NCI-H2081 (cell line): ENCODE measurements around the gene EPHB1.
"Not testable (repeated sequence)": the region's sequence is repeated elsewhere in the genome, so short reads cannot be mapped to it uniquely, and the experiment has no call there.

Experiments used
- DNase-seq, 2 experiments: peaks; one replicate each; lab custom pipeline; 2025; lab: John Stamatoyannopoulos, UW

EPHB1 gene

DNA sequence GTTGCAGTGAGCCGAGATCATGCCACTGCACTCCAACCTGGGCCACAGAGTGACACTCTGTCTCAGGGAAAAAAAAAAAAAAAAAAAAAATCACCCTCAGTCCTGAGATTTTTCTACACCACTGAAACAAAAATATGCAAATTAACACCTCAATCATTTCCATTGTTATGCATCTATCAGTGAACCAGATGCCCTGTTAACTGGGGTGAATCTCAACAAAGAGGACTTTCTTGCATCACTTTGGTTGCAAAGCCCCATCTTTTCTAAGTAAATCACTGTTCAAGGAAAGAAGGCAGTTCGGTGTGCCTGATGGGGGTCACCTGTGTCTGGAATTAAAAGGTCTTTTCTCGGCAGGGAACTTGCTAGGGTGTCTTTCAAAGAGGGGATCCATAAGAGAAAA, 421.6 kb downstream of the EPHB1 start:
- no peak for DNase-seq

DNA sequence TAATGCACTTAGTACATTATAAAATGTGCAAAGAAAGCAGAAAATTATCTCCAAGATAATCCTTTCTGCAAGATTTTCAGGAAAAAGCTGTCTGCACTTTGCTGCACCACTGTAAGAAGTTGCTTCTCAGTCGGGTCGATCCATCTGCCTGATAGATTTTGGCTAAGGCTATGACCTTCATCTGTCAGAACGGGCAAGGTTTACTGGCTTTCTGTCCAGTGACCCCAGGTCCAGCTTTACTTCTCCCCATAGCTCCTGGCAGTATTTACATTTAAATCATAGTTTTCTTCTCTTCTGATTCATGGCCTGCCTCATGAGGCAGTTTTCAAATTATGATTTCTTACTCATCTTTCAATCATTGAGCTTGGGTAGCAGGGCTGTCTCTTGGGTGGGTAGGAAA, 422.7 kb downstream of the EPHB1 start:
- no peak for DNase-seq

DNA sequence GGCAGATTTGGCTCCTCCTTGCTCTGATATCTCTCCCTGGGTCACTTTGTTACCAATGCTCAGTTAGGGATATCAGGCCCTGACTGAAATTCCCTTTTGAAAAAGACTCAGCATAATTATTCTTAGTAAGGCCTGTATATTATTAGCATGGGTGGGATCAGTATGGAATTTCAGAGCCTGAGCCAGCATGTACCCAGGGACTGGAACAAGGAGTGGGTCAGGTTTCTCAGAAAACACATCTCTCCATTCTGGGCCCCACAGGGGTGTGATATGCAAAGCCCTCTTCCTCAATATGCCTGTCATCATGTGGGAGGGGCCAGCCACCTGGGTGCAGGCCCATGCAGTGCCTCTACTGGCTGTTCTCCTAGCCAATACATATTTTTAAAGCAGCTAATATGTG, 423.2 kb downstream of the EPHB1 start:
- no peak for DNase-seq

DNA sequence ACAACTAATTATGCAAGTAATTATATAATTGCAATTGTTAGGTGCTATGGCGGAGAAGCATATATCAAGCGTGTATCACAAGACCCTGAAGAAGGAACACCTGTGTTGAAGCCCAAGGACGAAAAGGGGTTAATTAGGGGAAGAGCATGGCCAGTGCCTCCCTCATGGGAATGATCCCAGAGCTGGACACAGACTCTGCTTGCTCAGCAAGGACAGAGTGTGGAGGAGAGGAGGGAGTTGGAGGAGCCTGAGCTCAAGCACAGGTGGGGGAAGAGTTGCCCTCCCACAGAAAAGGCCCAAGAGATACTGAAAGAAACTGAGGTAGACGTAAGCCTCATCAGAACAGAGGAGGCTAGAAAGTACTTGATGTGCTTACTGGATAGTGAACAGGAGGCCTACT, 423.7 kb downstream of the EPHB1 start:
- DNase-seq, result no peak

DNA sequence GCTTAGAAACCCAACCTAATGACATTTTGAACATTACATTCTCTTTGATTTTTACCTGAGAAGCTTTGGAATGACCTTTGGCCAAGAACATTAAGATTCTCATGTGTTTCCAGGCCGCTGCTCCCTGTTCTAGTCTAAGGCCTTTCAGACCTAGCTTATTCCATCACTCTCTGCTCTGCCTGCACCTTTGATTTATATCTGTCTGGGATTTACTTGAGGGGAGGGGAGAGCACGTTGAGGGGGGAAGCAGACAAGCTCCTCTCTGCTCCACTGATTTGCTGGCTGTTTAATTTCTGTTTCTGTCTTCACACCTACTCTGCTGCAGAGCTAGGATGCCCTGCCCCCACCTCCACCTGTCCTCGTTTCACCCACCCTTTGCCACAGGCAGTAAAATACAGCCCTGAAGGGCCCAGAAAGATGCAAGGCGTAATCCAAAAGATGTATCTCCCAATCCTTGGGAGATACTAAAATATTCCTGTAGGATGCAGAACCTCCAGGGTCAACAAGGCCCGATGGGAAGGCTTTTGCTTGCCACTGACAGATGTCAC, 429.8 kb downstream of the EPHB1 start:
- DNase-seq, result no peak

DNA sequence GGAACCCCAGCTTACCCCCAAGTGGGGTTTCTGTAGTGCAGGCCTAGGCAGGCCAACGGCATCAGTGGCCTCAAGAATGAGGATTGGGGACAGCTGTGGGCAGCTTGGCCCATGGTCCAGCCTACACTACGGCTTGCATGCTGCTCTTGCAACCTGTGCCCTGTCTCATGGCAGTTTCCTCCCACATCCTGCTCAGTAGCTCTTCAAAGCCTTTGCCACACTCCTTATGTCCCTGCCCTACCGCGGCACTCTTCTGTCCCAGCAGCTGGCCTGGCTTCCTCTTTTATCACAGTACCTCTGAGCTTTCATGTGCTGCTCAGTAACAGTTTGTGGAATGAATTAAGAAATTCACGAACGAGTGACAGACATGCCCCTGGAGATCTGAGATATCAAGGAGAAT, 431.0 kb downstream of the EPHB1 start:
- no peak for DNase-seq

DNA sequence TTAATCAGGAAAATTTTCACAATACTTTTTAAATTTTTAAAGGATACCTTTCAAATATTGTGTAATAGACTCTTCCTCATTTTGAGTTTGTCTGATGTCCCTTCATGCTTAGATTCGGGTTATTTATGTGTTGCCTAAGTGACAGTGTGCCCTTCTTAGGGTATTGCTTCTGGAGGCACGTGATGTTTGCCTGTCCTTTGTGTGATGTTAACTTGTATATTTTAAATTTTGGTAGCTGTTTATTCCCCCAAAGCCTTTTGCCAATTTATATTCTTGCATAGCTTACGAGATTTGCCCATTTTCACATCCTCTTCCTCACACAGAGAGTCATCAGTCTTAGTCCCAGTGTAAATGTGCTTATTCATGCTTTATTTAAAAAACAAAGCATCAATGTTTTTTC, 433.1 kb downstream of the EPHB1 start:
- no peak for DNase-seq

DNA sequence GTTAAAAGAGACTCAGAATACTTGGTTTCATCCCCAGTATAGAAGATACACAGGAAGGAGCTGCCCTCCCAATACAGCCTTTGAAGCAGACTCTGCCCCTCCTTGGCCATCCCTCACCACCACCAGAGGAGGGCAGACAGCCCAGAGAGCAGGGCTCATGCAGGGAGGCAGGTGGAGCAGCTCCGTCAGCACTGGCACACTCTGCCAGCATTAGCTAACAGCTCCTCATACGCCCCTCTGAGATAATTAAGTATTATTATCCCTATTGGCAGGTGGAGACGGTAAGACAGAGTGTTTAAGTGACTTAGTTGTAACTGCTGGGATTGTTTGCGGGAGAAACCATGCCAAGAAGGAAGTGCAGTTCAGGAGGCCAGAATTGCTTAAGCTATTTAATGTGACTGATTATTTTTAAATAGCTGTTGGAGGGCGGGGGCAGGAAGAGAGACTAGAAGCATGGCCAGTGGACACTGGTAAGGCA, 434.0 kb downstream of the EPHB1 start:
- peak; percentile 99 to 100 for DNase-seq

DNA sequence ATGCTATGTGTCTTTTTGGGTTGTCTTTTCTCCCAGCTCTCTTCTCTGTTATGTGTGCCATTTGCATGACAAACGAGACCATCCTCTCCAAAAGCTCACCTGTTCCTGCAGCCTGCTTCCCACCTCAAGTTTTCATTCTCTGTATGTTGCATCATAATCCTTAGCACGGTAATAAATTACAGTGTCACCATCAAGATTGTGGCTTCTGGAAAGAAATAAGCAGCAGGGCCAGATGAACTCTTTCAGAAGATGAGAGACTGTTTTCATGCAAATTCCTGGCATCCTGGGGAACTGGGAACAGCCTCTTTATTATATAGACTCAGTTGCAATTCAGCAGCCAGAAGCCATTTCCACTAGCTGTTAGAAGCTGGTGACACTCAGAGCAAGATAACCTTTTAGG, 436.7 kb downstream of the EPHB1 start:
- DNase-seq, result peak in 1 of 2 experiments; percentile 64

DNA sequence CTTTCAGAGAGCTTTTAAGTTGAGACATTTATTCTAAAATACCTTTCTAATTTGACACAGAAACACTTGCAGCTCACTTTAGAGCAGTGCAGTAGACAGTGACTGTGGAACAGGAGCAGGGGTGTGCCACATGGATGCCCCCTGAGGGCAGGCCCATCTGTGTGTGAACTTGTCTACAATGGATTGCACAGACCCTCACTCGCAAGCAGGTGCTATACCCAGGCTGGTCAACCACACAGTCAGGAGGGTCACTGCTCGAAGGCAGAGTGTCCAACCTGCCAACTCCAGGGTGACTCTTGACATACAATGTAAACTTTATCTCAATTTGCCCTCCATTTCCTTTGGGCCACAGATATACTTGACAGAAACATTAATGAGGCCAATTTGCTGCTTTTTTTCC, 437.2 kb downstream of the EPHB1 start:
- DNase-seq, result no peak

DNA sequence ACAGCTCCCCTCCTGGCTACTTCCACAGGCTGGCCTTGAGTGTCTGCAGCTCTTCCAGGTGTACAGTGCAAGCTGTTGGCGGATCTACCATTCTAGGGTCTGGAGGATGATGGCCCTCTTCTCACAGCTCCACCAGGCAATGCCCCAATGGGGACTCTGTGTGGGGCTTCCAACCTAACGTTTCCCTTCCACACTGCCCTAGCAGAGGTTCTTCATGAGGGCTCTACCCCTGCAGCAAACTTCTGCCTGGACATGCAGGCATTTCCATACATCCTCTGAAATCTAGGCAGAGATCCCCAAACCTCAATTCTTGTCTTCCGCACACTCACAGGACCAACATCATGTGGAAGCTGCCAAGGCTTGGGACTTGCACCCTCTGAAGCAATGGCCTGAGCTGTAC, 438.4 kb downstream of the EPHB1 start:
- DNase-seq, result not testable (repeated sequence)

DNA sequence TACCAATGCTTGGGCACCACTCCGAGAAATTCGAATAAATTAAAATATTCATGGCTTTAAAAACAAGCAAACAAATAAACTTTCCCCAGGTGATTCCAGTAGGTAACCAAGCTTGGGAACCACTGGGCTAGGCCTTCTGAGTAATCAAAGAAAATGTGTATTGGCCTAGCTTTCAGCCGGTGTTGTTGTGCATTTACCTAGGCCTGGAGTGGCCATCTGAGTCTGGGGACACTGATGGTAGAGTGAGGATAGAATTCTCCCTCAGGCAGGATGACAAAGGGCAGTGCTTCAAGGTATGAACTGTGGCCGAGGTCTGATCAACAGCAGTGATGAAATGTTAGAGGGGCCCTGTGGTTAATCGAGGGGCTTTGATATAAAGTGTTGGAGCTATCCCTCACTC, 440.5 kb downstream of the EPHB1 start:
- DNase-seq, result no peak

DNA sequence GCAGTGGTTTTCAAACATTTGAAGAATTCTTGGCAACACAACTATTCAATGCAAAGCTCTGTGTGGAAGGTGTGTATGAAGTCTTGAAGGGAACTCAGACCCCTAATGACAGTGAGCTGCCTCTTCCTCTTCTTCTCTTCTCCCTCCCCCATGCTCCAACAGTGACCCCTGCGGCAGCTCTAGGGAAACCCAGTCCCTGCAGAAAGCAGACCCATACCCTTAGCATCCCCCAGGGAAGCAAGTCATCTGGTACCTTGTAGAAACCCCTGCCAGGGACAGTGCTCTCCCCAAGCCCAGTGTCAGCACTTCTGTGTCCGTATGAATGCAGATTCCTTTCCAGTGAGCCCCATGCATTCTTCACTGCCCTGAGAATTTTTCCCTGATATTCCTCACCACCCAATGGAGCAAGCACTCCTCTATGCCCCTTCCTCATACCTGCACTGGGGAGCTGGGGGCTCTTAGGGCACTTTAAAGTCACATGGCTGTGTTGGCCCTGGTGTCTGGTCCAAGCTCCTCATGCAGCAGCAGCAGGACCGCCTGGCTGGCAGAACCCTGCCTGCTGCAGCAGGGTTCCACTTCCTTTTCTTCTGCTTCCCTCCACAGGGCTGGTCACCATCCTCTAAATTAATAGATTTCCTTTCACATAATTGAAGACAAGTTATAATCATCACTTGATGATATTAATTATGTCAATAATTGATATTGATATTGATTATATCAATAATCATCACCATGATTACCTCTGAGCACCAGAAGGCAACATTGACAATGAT, 442.5 kb downstream of the EPHB1 start:
- DNase-seq, result no peak

DNA sequence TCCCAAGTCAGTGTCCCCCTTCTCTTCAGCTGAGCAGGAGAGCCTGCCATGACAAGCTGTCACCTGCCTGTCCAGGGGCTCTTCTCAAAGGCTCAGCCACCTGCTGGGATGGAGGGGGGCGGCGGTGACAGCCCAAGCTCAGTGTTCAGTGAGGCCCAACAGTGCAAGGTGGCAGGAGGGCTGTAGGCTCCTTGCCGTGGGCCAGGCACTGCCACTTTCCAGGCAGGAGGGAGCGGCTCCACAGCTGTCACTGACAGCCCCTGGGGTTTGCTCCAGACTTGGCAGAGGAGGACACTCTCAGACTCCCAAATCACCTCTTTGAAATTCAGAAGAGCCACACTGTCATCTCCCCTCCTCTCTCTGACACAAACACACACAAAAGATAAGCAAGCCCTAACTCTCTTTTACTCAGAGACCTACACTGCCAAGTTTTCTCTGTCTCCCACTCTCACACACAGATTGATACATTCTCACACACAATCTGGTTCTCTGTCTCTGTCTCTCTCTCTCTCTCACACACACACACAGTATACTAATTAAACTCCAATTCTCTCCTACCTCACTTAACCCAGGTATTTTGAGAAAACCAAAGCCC, 443.3 kb downstream of the EPHB1 start:
- DNase-seq, result peak; percentile 9 to 21

DNA sequence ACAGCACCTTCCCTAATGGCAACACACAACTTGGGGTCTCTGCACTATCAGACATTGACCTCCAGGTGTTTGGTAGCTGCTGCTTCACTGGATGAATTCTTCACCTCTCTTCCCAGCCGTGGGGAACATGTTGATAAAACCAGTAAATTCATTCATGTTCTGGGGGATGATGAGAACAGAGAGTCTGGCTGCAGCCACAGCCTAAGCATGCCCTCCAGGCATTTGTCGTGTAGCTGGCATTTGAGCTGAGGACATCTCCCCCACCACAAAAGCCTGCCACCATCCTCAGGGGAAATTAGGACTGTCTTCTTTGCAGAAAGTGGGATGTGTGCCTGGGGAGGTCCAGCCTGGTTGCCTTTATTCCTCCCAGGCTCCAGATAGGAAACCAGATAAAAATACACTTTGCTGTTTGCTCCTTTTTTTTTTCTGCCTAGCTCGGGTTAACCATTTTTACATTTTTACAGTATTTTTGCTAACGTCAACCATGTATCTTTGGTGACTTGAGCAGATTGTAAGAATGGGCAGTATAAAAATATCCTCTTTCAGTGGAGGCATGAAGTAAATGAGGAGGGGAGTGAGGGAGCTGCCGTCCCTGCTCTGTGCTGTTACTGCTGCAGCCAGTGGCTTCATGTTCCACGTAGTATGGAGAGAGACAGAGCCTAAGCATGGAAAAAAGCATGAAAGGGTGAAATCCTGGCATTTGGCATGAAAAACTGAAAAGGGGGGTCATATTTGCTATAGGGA, 444.0 kb downstream of the EPHB1 start:
- DNase-seq, result peak in 1 of 2 experiments; percentile 23

DNA sequence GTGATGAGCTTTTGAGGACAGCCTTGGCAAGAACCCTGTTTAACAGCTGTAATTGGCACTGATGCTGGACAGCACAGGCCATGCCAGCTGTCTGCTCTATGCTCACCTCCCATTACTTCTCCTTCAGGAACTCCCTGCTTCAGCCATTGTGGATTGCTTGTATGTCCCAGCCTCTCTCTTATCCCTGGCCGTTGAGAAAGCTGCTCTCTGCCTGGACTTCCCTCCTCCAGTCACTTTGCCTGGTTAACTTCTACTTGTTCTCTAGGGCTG, 444.5 kb downstream of the EPHB1 start:
- peak; percentile 9 to 49 for DNase-seq

DNA sequence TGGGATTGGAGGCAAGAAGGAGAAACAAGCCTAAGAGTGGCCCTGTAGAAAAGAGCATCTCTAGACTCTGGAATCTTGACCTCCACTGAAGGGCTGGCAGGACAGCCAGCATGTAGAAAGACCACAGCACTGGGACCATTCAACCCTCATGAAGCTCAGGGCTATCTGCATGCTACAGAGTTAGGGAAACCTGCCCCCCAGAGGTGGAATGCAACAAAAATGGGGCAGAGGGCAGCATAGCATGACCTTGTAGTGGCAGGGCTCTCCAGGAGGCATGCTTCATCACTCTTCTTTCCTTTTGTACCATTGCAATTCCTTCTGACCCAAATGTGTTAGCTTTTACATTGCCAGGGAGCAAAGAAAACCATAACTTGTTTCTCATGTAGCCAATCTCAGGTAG, 445.4 kb downstream of the EPHB1 start:
- DNase-seq, result peak in 1 of 2 experiments; percentile 14

DNA sequence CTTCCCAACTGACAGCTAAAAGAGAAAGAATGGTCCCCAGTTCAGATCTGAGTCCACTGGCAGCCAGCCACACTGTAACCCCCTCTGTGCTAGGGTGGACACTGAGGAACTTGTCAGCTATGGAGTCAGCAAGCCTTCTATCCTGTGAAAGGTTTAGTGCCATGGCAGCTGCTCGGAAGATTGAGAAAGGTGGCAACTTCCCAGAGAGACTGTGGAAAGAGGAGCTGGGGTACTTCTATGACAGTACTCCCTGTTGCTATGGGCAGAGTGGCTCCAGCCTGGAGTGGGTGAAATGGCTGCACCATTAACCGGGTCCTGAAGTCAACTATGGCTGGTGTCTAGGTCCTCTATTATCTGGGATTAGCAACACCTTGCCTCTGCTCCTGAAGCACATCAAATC, 447.2 kb downstream of the EPHB1 start:
- DNase-seq, result no peak

DNA sequence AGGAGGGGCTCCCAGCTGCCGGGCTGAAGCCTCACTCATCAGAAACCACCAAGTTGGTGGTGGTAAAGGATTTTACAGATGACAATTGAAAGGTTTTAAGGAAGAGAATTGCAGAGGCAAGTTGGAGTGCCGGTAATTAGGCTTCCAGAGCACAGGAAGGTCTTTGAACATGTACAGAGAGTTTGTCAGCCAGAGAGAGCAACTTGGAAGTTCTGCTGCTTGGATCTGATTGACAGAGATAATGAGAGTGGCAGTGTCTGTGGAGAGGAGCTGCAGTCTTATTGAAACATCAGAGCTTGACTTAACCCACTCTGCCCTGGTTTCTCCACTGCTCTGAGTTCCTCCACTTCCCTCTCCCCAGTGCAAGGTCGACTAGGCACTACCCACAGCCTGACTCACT, 448.6 kb downstream of the EPHB1 start:
- no peak for DNase-seq

DNA sequence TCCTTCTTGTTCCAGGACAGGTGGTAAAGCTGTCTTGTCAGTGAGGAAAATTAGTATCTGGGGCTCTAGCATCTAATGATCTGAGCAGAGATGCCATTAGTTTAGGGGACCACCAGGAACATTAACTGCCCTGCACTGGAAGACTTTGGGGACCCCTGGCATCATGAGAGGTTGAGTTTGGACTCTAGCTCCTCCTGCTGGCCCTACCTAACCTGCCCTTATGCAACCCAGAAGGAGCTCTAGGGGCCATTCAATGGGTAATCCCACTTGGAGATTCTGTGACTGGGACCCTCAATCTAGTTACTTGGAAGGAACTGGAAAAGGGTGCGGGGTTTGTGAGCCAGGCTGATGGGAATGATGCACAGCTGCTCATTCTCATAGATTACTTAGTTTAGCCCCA, 451.0 kb downstream of the EPHB1 start:
- no peak for DNase-seq

DNA sequence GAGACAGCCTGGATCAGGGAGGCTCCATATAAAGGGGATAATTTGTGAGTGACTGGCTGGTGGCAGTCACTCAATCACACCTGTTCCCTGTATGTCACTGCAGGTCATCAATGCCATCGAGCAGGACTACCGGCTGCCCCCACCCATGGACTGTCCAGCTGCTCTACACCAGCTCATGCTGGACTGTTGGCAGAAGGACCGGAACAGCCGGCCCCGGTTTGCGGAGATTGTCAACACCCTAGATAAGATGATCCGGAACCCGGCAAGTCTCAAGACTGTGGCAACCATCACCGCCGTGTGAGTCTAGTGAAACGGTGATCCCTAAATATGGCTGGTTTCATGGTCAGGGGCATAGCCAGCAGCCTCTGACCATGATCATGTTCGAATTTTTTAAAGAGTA, 453.2 kb downstream of the EPHB1 start:
- DNase-seq, result no peak

DNA sequence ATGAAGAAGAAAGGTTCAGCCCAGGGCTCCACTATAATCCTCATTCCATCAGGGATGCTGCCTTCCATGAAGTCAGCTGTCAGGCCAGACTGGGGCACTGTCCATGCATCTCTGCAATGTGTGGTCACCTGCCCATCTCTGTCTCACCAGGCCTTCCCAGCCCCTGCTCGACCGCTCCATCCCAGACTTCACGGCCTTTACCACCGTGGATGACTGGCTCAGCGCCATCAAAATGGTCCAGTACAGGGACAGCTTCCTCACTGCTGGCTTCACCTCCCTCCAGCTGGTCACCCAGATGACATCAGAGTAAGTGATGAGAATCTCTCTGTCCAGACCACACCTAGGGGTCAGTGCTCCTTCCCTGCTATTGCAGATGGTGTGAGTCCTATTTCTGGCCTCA, 454.1 kb downstream of the EPHB1 start:
- DNase-seq, result no peak

DNA sequence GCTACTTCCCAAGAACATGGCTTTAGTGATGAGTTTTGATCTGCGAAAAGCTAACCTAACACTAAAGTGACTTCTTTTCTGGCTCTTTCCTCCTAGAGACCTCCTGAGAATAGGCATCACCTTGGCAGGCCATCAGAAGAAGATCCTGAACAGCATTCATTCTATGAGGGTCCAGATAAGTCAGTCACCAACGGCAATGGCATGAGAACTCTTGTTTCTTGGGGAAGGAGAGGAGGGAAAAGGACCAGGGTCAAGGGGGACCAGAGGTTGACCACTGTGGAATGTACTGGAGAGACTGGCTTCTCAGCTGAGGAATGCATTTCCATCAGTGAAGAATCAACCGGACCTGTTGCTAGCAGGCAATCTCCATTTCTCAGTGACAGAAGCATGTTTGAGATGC, 463.9 kb downstream of the EPHB1 start:
- DNase-seq, result no peak
